Activated naive CD4-positive, alpha-beta T cell (primary cell): Measurements from ENCODE around the gene P2RX5.
"Not testable (repeated sequence)": the region's sequence is repeated elsewhere in the genome, so short reads cannot be mapped to it uniquely, and the experiment has no call there.

ENCODE experiments used
- DNase-seq, 4 experiments: peaks; one replicate each; lab custom pipeline; 2025; lab: John Stamatoyannopoulos, UW

P2RX5 gene, protein sequence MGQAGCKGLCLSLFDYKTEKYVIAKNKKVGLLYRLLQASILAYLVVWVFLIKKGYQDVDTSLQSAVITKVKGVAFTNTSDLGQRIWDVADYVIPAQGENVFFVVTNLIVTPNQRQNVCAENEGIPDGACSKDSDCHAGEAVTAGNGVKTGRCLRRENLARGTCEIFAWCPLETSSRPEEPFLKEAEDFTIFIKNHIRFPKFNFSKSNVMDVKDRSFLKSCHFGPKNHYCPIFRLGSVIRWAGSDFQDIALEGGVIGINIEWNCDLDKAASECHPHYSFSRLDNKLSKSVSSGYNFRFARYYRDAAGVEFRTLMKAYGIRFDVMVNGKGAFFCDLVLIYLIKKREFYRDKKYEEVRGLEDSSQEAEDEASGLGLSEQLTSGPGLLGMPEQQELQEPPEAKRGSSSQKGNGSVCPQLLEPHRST

GRCh38 chr17:3695723-3696411 lies at the start of gene P2RX5:
TSS of gene P2RX5 (minus strand) at chr17:3696155. CDS start at chr17:3696005, 150 bp downstream.
- DNase-seq, result peak in 1 of 4 experiments; percentile 35

DNA sequence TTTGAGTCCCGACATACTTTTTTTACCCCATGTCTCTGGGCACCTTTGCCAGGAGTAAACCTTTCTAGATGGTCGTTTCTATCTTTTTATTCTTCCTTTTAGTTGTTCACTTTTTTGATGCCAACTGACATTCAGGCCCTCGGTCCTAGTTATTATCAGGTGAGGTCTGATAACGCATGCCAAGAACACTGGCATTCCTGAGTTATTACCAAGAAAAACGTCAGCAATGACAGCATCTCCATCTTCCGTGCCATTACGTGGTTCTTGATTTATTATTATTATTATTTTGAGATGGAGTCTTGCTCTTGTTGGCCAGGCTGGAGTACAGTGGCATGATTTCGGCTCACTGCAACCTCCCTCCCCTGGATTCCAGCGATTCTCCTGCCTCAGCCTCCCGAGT lies 49.1 kb upstream of the P2RX5 start:
- DNase-seq, result no peak

GRCh38 chr17:3744014-3744413 lies 48.1 kb upstream of the P2RX5 start:
- no peak for DNase-seq

- no peak for DNase-seq
These were observed 44.7 kb upstream of the P2RX5 start for GRCh38 chr17:3740611-3741073.

- DNase-seq, result no peak
These were observed 43.6 kb upstream of the P2RX5 start for GRCh38 chr17:3739422-3740124.

- DNase-seq, result peak; percentile 21 to 53 (median 32)
These were observed 42.8 kb upstream of the P2RX5 start for GRCh38 chr17:3738562-3739295.

DNA sequence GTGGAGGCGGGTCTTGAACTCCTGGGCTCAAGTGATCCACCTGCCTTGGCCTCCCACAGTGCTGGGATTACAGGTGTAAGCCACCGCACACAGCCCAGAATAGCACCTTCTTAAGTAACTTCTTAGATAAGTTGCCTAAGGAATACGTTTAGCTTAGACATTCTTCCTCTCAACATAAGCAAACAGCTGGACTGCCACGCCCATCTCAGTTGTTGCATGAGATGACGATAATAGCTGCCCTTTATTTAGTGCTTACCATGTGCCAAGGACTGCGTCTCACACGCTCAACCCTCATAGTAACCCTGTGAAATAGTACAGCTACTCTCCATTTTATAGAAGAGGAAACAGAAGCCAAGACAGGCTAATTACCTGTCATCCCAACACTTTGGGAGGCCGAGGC lies 39.6 kb upstream of the P2RX5 start:
- no peak for DNase-seq

- not testable (repeated sequence) for DNase-seq
These were observed 38.9 kb upstream of the P2RX5 start for GRCh38 chr17:3734911-3735276.

GRCh38 chr17:3732210-3732621 lies 36.3 kb upstream of the P2RX5 start:
- no peak for DNase-seq

GRCh38 chr17:3730881-3731429 lies 35.0 kb upstream of the P2RX5 start:
- no peak for DNase-seq

GRCh38 chr17:3729881-3730280 lies 33.9 kb upstream of the P2RX5 start:
- DNase-seq, result no peak

GRCh38 chr17:3728099-3728498 lies 32.1 kb upstream of the P2RX5 start:
- DNase-seq, result not testable (repeated sequence)

GRCh38 chr17:3727041-3727440 lies 31.1 kb upstream of the P2RX5 start:
- DNase-seq, result no peak

- no peak for DNase-seq
These were observed 28.6 kb upstream of the P2RX5 start for GRCh38 chr17:3724378-3725077.

DNA sequence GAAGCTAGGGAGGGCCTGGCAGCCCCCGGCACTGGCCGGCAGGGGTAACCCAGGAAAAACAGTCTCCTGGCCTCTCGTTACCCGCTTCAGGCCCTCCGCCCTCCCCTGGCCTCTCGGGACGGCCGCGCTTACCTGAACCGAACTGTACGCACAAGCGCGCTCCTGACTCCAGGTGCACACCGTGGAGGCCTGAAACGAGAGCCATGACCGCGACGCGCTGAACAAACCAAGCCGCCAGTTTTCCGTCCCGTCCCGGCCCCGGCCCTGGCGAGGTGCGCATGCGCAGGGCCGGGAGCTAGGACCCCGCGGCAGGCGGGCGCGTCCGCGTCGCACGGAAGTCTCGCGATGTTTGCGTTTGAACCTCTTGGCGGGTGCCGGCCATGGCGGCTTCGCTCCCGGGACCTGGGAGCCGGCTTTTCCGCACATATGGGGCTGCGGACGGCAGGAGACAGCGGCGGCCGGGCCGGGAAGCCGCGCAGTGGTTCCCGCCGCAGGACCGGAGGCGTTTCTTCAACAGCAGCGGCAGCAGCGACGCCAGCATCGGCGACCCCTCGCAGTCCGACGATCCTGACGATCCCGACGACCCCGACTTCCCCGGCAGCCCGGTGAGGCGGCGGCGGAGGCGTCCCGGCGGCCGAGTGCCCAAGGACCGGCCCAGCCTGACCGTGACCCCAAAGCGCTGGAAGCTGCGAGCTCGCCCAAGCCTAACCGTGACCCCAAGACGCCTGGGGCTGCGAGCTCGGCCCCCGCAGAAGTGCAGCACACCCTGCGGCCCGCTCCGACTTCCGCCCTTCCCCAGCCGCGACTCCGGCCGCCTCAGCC lies 27.8 kb upstream of the P2RX5 start, which contains the start of gene HASPIN:
Gene HASPIN, plus strand, starts transcription at position 348 of the 822 bp plus-strand sequence. Its CDS starts 33 bp downstream, at position 381.
- DNase-seq, result peak; percentile 75 to 89 (median 84)

- DNase-seq, result no peak
These were observed 27.2 kb upstream of the P2RX5 start for GRCh38 chr17:3723188-3723555.

- no peak for DNase-seq
These were observed 26.8 kb upstream of the P2RX5 start for GRCh38 chr17:3722716-3723115.

DNA sequence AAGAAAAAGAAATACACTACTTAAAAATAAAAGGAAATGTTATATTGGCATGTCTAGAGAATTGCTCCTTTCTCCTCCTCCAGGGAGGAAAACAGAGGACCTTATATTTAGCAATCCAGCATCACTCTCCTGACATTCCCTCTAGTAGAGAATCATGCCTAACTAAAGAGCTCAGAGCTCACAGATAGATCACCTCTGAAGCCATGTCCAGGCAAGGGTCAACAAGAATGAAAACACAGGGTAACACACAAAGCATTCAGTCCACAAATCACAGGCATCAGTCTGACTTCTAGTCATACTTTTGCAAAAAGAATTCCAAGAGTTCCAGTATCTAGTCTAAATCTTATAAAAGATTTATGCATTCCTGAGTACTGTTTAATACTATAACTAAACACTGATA lies 23.3 kb upstream of the P2RX5 start:
- DNase-seq, result no peak

DNA sequence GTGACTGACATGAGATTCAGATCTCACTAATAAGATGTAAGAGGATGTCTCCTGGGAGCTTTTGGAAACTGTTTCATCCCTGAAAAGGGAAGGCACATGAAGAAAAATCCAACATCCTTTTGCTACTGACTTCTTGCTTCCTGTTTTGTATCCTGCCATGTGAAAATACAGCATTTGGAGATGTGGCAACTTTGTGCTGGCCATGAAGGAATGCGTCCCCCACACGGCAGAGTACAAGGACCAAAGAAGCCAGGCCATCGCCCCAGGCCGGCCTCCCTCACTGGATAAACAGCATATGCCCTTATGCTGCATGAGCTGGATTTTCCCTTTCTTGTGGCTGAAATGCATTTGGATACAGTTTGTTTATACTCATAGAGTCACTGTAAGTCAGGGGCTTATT lies 22.2 kb upstream of the P2RX5 start:
- DNase-seq, result no peak

- DNase-seq, result no peak
These were observed 19.3 kb upstream of the P2RX5 start for GRCh38 chr17:3715296-3715695.
